ENCODE data around the gene KCNG2. TPM values are rescaled to one million over a fixed set of nuclear protein-coding genes. Genes with fewer than 3 reads are reported as not detected.

Gene KCNG2
- total RNA-seq, 6 experiments from 2014 or later = not detected

DNA sequence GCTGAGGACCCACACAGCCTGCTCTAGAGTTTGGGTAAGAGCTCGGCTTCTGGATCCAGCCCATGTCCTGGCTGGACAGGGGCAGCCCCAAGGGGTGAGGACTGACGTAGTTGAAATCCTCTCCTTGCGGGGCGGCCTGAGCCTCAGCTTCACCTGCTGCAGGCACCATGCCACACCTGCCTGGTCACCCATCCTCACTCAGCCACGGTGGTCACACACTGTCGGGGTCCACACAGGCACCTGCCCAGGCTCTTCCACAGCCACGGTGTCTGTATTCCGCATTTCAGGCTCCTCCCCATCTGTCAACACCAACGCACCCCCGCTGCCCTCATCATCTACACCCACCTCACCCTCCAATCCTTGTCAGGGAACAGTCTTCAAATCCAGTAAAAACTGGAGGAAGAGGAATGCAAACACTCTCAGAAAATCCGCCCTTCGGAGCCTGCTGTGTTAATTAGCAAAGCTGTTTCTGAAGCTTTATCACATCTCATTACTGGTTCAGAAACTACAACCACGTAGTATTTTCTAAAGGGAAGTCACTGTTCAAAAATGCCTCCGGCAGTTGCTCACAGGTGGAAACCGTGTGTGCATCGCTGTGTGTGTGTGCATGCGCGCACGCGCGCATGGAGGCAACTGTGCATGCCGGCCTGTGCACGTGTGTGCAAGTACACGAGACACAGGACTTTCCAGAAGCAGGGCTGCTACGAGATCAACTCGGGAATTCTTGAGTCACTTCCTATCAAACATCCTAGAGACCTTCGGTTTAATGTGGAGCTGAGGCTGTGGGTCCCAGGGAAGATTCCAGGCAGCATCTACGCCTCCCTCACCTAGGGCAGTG, 115.5 kb downstream of the KCNG2 start:
- H3K36me3 ChIP-seq = peaks cover 0 to 28% (median 9%) of the 10 kb centered on the region in 4 donors
- TF ChIP-seq POLR2A (IDR thresholded peaks at IDR 0.05) = no peak
- TF ChIP-seq, protein P1, sequence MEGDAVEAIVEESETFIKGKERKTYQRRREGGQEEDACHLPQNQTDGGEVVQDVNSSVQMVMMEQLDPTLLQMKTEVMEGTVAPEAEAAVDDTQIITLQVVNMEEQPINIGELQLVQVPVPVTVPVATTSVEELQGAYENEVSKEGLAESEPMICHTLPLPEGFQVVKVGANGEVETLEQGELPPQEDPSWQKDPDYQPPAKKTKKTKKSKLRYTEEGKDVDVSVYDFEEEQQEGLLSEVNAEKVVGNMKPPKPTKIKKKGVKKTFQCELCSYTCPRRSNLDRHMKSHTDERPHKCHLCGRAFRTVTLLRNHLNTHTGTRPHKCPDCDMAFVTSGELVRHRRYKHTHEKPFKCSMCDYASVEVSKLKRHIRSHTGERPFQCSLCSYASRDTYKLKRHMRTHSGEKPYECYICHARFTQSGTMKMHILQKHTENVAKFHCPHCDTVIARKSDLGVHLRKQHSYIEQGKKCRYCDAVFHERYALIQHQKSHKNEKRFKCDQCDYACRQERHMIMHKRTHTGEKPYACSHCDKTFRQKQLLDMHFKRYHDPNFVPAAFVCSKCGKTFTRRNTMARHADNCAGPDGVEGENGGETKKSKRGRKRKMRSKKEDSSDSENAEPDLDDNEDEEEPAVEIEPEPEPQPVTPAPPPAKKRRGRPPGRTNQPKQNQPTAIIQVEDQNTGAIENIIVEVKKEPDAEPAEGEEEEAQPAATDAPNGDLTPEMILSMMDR (IDR thresholded peaks at IDR 0.05) = no peak
- H3K27me3 ChIP-seq = no peaks in the 10 kb centered on the region
- H3K4me3 ChIP-seq = no peak overlapping the region
- no peaks in the 10 kb centered on the region for H3K9me3 ChIP-seq
- ATAC-seq = peak in 1 of 4 donors; percentile 1
- 81% methylated on average over 6 of the region's 28 CpGs for WGBS (ENCODE audit: insufficient coverage, low coverage, low lambda C conversion rate, missing lambda C conversion rate)
- intact Hi-C loops (cut with DNase I) = loop anchor here in 1 of 2 donors (10.0 kb wide), 1 partner anchor 122 kb away; the partner anchor contains the start of gene RBFA
- H3K4me1 ChIP-seq = no peaks in the 10 kb centered on the region
- H3K27ac ChIP-seq = no peak overlapping the region
- DNase-seq = no peak

DNA sequence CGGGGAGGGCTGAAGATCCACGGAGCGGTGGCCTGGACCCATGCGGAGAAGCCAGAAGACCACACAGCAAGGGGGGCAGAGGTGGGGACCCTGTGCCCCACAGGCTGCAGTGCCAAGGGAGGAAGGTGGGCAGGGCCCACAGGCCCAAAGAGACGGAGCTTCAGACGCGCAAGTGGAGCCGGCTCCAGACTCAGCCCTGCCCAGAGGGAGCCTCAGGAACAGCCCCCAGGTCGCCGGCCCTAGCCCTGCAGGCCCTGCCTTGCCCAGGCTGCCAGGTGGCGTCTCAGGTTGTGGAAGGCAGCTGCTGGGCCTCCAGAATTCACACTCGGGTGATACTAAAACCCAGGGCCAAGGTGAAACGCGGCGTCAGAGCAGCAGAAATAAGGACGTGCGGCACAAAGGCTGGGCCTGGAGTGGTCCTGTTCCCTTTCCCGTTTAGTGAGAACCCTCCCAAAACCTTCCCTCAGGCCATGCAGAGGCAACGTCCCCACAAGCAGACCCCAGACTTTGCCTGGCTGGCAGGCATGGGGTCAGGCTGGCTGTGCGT, 116.9 kb downstream of the KCNG2 start:
- Histone ChIP-seq H3K36me3 (peaks cover 0 to 37% (median 15%) of the 10 kb centered on the region in 4 donors), H3K4me1 (no peaks in the 10 kb centered on the region), H3K27me3 (no peaks in the 10 kb centered on the region), H3K4me3 (no peak overlapping the region), H3K9me3 (no peaks in the 10 kb centered on the region), H3K27ac (no peak overlapping the region)
- intact Hi-C loops (cut with DNase I) = loop anchor here in 1 of 2 donors (10.0 kb wide), 1 partner anchor 120 kb away; the partner anchor contains the start of gene RBFA
- 90% methylated on average over 8 of the region's 20 CpGs for WGBS (ENCODE audit: insufficient coverage, low coverage, low lambda C conversion rate, missing lambda C conversion rate)
- ATAC-seq (peak in 1 of 4 donors; percentile 1), DNase-seq (no peak)
- TF ChIP-seq POLR2A (IDR thresholded peaks at IDR 0.05) = no peak
- TF ChIP-seq, protein P1 (IDR thresholded peaks at IDR 0.05) = no peak

DNA sequence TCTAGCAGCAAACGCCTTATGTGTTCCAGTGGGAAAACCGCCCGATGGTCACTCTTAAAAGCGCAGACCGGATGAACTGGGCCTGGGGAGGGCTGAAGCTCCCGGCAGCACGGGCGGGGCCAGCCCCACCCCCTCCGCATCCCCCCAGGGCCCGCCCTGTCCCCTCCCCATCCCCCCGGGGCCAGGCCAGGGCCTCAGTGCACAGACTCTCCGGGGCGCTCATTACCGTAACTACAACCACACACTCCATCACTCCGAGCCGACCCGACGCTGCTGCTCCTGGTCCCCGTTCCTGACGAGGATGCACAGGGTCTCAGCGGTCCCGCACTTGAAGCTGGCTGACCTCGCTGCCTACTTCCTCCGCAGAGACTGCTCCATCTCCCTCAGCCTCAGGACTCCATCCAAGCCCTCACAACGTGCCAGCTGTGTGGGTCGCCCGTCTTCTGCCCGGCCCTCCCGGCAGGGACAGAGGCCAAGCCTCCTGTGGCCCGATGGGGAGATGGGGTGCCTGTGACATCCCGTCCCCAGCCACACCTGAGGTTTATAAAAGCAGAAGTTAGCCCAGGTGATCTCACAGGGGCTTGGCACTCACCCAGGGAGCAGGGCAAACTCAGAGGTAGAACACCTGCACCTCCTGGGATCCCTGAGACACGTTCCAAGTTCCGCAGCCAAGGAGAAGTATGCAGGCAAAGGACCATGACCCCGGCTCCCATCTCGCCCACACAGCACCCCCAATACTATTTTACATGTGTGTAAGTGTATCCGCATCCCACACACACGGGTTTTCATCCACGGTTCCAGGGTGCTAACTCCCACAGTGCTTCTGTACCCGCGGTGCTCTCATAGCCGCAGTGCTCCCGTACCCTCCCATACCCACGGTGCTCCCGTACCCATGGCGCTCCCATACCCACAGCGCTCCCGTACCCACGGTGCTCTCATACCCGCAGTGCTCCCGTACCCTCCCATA, 117.7 kb downstream of the KCNG2 start:
- intact Hi-C loops (cut with DNase I) = loop anchor here in 1 of 2 donors (10.0 kb wide), 1 partner anchor 119 kb away; the partner anchor contains the start of gene RBFA
- Histone ChIP-seq H3K4me1 (no peaks in the 10 kb centered on the region), H3K27me3 (no peaks in the 10 kb centered on the region), H3K4me3 (no peak overlapping the region), H3K36me3 (peaks cover 0 to 37% (median 15%) of the 10 kb centered on the region in 4 donors), H3K27ac (no peak overlapping the region), H3K9me3 (no peaks in the 10 kb centered on the region)
- DNase-seq = no peak
- peak in 2 of 4 donors; percentile 5 to 23 for ATAC-seq
- TF ChIP-seq, protein P1 (IDR thresholded peaks at IDR 0.05) = no peak
- TF ChIP-seq POLR2A (IDR thresholded peaks at IDR 0.05) = no peak
- 87% methylated on average over 15 of the region's 50 CpGs for WGBS (ENCODE audit: insufficient coverage, low coverage, low lambda C conversion rate, missing lambda C conversion rate)

DNA sequence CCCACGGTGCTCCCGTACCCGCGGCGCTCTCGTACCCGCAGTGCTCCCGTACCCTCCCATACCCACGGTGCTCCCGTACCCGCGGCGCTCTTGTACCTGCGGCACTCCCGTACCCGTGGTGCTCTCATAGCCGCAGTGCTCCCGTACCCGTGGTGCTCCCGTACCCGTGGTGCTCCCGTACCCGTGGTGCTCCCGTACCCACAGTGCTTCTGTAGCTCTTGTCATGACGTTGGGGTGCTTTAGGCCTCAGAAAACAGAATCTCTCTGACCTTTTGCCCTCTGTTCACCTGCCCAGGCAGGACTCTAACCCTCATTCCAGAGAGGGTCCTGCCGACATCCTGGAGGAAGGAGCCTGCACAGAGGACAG, 118.4 kb downstream of the KCNG2 start:
- peaks cover 0 to 37% (median 15%) of the 10 kb centered on the region in 4 donors for H3K36me3 ChIP-seq

More for the DNA sequence above, 118.4 kb downstream of the KCNG2 start:
- WGBS (ENCODE audit: insufficient coverage, low coverage, low lambda C conversion rate, missing lambda C conversion rate) = 36% methylated on average over 7 of the region's 26 CpGs
- no peak overlapping the region for H3K4me3 ChIP-seq
- no peaks in the 10 kb centered on the region for H3K9me3 ChIP-seq
- DNase-seq (no peak), ATAC-seq (no peak)
- no peaks in the 10 kb centered on the region for H3K27me3 ChIP-seq
- TF ChIP-seq, protein P1 (IDR thresholded peaks at IDR 0.05) = no peak
- TF ChIP-seq POLR2A (IDR thresholded peaks at IDR 0.05) = no peak
- no peaks in the 10 kb centered on the region for H3K4me1 ChIP-seq
- intact Hi-C loops (cut with DNase I) = loop anchor here in 1 of 2 donors (10.0 kb wide), 1 partner anchor 119 kb away; the partner anchor contains the start of gene RBFA
- H3K27ac ChIP-seq = no peak overlapping the region
